RWPE1 (cell line): Measurements from ENCODE around the gene MEX3A.
"Not testable (repeated sequence)": the region's sequence is repeated elsewhere in the genome, so short reads cannot be mapped to it uniquely, and the experiment has no call there.

ENCODE experiments used
- CTCF ChIA-PET: fragments of 350-600 bp; sonication (Branson Sonifier 250); formaldehyde crosslinking; extraction: SDS; loops from one replicate; lab custom pipeline; 2021; lab: Yijun Ruan, JAX
- POLR2A ChIA-PET: fragments of 400-600 bp; formaldehyde crosslinking; extraction: SDS; loops from one replicate; lab custom pipeline; 2020; ENCODE audit warnings: antibody characterized with exemption; ENCODE audit not compliant: low non-redundant PET; lab: Yijun Ruan, JAX
- DNase-seq: peaks from one replicate; pipeline ENCODE4 v3.0.0; 2012; ENCODE audit warnings: low spot score
- H3K27ac ChIP-seq: fragments of 450-650 bp; 2 replicates; pipeline ENCODE4 v1.5.1; 2017
- CTCF ChIP-seq: fragments of 450-650 bp; conservative IDR thresholded peaks from 2 replicates; pipeline ENCODE4 v1.5.1; 2017; ENCODE audit warnings: low read depth, mild to moderate bottlenecking

Gene MEX3A

GRCh38 chr1:156072251-156072650 is 10.0 kb downstream of the MEX3A start:
- ChIA-PET CTCF (no interaction called here), POLR2A (interaction anchor here (0.6 kb wide), 1 partner anchor 15 kb away, joined by 3 read pairs; no protein-coding TSS in a partner anchor)

GRCh38 chr1:156071332-156071816 is 10.9 kb downstream of the MEX3A start:
- ChIA-PET POLR2A (interaction anchor here (0.6 kb wide), 1 partner anchor 995 kb away, joined by 3 read pairs; no protein-coding TSS in a partner anchor), CTCF (interaction anchor here (0.6 kb wide), 1 partner anchor 20 kb away, joined by 3 read pairs; no protein-coding TSS in a partner anchor)
- not testable (repeated sequence) for H3K27ac ChIP-seq, DNase-seq

More at GRCh38 chr1:156072251-156072650, 10.0 kb downstream of the MEX3A start:
- TF ChIP-seq CTCF, result no peak
- DNase-seq, result no peak
- no peak overlapping the region; the same call in 1 of the 2 replicates for H3K27ac ChIP-seq

- DNase-seq, result no peak
- ChIA-PET POLR2A (interaction anchor here (0.6 kb wide), 1 partner anchor 994 kb away, joined by 3 read pairs; no protein-coding TSS in a partner anchor), CTCF (no interaction called here)
- TF ChIP-seq CTCF, result no peak
- H3K27ac ChIP-seq, result no peak overlapping the region
Observed at GRCh38 chr1:156070548-156070947, 11.7 kb downstream of the MEX3A start.

- TF ChIP-seq CTCF, result no peak
- ChIA-PET CTCF (interaction anchor here (0.6 to 1.0 kb wide), 2 partner anchors 10 to 137 kb away, joined by 3 to 4 read pairs; no protein-coding TSS in a partner anchor), POLR2A (no interaction called here)
- no peak overlapping the region for H3K27ac ChIP-seq
- DNase-seq, result no peak
Observed at GRCh38 chr1:156069490-156070455, 12.5 kb downstream of the MEX3A start.

- no peak for TF ChIP-seq CTCF
- DNase-seq, result no peak
- POLR2A ChIA-PET, result no interaction called here
- CTCF ChIA-PET, result interaction anchor here (1.0 kb wide), 1 partner anchor 8 kb away, joined by 4 read pairs; no protein-coding TSS in a partner anchor
- no peak overlapping the region for H3K27ac ChIP-seq
Observed at GRCh38 chr1:156067262-156067661, 15.0 kb downstream of the MEX3A start.

GRCh38 chr1:156065871-156066270 is 16.4 kb downstream of the MEX3A start:
- ChIA-PET POLR2A (no interaction called here), CTCF (interaction anchor here (0.6 to 1.1 kb wide), 7 partner anchors 8 to 167 kb away, joined by 3 to 6 read pairs (median 3); partner anchors contain the start of gene SSR2)
- no peak for TF ChIP-seq CTCF
- H3K27ac ChIP-seq, result no peak overlapping the region
- no peak for DNase-seq
